ENCODE measurements around the gene FCHSD2.
"Not testable (repeated sequence)": the region's sequence is repeated elsewhere in the genome, so short reads cannot be mapped to it uniquely, and the experiment has no call there.

The FCHSD2 gene

DNA sequence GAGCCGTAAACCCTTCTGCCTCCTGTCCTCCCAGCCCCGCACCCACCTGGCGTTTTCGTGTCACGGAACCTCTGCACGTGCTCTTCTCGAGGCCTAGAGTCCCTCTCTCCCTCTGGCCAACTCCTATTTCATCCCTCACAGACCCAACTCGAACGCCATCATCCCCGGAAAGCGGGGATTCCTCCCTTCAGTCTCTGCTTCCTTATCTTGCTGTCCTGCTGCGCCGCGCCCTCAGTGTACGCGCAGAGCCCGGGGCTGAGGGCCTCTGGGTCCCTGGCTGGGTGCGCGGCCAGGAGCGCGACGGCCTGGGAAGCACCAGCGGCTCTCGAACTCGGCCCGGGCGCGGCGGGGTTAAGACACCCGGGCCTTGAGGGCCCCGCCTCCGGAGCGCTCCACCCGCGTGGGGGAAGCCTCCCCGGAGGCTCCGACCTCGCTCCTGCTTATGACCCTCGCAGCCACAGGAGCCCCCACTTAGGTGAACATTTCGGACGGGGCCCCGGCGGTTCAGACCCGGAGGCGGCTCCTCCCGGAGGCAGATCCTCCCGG is 328.3 kb downstream of the FCHSD2 start:
- peak; percentile 92 for DNase-seq

DNA sequence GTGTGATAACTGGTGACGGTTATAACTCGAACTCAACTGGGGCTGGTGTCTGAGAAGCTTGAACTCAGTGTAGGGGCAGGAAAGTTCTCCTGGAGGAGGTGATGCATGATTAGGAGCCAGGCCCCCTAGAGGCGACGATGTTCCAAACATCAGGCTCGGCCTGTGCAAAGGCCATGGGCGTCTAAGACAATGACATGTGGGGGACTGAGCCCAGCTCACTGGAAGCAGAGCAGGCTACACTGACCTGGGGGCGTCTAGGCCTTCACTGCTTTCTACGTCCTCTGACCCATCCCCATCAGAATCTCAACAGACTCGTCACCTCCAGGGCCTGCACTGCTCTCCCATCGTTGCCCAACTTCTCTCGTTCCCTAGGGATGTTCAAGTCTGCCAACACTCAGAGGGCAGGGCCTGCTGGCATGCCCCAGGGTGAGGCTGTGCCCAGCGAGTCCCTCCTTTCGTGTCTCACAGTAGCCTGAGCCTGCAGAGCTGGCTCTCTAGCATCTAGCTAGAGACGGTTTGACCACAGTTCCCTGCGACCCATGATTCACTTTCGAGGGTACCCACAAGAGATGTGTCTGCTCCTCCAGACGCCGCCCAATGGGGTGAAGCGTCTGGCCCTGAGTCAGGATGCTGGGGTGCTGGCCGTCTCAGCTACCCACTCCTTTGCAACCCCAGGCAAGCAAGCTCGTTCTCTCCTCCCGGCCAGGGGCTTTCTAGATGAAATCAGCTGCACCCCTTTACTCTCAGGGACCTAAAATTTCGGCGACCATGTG is 329.0 kb downstream of the FCHSD2 start:
- DNase-seq: peak; percentile 81

DNA sequence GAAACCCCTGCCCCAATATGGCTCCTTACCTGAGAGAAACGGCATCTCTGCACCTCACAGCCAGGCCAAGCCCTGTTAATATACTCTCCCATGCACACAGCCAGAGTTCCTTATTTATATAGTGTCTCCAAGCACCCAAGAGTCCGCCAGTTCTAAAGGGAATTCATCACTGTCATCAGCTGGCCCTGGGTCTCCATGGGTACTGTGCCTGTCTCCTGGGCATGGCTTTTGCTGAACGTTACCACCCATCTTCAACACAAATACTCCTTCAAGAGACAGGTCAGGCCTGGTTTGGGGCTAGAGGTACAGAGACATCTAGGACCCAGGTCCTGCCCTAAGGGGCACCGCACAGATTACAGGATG is 329.5 kb downstream of the FCHSD2 start:
- no peak for DNase-seq

DNA sequence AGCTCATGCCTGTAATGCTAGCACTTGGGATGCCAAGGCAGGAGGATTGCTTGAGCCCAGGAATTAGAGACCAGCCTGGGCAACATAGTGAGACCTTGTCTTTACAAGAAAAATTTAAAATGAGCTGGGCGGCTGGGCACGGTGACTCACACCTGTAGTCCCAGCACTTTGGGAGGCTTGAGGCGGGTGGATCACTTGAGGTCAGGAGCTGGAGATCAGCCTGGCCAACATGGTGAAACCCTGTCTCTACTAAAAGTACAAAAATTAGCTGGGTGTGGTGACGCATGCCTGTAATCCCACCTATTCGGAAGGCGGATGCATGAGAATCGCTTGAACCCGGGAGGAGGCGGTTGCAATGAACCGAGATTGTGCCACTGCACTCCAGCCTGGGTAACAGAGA is 330.4 kb downstream of the FCHSD2 start:
- not testable (repeated sequence) for DNase-seq

DNA sequence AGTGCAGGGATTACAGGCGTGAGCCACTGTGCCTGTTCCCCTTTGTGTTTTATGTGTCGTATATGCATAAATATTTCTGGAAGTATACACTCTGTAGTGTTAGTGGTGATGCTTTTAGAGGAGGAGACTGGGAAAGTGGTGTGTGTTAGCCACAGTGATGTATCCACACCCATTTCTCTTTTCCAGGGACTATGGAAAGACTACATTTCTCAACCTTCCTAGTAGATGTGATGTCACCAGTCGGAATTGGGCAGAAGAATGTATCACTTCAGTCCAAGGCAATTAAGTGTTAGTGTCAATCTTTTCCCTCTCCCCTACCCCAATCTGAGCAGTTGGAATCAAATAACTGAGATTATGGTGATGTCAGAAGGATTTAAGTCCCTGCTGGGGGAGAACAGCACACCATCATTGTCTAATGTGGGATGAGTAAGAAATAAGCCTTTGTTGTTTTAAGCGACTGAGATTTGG is 333.8 kb downstream of the FCHSD2 start:
- DNase-seq: no peak

DNA sequence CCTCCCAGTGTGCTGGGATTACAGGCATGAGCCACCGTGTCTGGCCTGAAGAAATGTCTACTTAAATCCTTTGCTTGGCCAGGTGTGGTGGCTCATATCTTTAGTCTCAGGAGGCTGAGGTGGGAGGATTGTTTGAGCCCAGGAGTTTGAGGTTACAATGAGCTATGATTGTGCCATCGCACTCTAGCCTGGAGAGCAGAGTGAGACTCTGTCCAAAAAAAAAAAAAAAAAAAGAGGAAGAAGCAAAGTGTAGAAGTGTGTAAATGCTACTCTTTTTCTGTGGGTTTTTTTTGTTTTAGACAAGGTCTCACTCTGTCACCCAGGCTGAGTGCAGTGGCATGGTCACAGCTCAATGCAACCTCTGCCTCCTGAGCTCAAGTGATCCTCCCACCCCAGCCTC is 334.3 kb downstream of the FCHSD2 start:
- DNase-seq: no peak

DNA sequence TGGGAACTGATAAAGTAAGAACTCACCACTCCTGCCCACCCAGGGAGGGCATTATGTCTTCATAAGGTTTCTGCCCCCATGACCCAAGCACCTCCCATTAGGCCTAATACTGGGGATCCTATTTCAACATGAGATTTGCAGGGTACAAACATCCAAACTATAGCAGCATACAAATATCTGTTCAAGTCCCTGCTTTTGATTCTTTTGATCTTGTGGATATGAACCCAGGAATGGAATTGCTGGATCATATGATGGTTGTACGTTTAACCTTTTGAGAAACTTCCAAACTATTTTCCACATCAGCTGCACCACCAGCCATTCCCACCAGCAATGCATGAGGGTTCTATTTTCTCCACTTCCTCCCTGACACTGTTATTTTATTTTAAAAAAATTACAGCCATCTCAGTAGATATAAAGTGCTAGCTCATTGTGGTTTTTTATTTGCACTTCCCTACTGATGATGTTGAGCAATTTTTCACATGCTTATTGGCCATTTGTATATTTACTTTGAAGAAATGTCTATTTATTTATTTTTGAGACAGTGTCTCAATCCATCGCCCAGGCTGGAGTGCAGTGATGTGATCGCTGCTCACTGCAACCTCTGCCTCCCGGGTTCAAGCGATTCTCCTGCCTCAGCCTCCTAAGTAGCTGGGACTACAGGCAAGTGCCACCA is 335.0 kb downstream of the FCHSD2 start:
- DNase-seq: no peak

DNA sequence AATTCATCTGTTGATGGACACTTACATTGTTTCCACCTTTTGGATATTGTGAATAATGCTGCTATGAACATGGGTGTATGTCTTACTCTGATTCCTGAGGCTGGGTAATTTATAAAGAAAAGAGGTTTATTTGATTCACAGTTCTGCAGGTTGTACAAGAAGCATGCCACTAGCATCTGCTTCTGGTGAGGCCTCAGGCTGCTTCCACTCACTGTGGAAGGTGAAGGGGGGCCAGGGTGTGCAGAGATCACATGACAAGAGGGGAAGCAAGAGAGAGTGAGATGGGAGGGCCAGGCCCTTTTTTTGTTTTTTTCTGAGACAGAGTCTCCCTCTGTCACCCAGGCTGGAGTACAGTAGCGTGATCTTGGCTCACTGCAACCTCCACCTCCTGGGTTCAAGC is 335.7 kb downstream of the FCHSD2 start:
- not testable (repeated sequence) for DNase-seq

DNA sequence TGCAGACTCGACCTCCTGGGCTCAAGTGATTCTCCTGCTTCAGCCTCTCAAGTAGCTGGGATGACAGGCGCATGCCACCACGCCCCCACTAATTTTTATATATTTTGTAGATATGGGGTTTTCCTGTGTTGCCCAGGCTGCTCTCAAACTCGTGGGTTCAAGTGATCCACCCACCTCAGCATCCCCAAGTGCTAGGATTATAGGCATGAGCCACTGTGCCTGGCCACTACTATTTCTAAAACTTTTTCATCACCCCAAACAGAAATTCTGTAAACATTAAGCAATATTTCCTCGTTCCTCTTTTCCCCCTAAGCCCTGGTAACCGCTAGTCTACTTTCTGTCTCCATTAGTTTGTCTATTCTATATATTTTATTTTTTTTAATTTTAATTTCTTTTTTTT is 336.9 kb downstream of the FCHSD2 start:
- no peak for DNase-seq

DNA sequence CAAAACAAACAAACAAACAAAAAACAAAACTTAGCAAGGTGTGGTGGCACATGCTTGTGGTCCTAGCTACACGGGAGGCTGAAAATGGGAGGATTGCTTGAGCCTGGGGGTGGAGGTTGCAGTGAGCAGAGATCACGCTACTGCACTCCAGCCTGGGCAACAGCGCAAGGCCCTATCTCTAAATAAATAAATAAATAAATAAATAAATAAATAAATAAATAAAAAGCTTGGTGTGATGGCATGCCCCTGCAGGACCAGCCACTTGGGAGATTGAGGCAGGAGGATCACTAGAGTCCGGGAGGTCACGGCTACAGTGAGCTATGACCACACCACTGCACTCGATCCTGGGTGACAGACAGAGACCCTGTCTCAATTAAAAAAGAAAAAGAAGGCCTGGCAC is 339.3 kb downstream of the FCHSD2 start:
- no peak for DNase-seq

DNA sequence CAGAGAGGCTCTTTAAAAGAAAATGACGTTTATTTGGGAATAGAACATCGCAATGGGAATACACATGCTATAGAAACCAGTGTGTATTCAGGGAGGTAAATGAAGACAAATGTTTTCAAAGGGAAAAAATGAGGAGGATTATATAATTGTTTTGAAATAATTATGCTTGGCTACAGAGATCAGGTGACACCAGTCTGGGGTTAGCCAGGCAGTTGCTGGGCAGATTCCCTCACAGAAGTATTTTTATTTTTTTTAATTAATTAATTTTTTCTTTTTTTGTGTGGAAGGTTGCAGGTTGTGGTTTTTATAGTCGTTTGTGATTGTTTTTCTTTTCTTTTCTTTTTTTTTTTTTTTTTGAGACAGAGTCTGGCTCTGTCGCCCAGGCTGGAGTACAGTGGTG is 342.7 kb downstream of the FCHSD2 start:
- no peak for DNase-seq

DNA sequence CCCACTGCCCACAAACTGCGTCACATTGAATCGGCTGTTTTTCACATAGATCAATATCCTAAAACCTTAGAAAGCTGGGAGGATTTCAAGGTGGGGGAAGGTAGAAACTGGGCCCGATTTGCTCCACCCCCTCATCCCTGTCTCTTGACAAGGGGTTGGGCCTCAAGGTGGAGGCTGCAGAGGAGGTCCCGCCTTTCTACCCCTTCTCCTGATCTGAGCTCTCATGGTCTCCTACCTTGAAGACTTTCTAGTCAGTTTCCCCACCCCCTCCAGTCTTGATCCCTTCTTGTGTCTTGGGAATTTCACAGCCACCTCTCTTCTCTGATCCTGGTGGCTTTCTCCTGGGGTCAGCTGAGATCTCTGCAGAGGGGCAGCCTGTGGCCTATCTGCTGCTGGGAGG is 343.8 kb downstream of the FCHSD2 start:
- no peak for DNase-seq

DNA sequence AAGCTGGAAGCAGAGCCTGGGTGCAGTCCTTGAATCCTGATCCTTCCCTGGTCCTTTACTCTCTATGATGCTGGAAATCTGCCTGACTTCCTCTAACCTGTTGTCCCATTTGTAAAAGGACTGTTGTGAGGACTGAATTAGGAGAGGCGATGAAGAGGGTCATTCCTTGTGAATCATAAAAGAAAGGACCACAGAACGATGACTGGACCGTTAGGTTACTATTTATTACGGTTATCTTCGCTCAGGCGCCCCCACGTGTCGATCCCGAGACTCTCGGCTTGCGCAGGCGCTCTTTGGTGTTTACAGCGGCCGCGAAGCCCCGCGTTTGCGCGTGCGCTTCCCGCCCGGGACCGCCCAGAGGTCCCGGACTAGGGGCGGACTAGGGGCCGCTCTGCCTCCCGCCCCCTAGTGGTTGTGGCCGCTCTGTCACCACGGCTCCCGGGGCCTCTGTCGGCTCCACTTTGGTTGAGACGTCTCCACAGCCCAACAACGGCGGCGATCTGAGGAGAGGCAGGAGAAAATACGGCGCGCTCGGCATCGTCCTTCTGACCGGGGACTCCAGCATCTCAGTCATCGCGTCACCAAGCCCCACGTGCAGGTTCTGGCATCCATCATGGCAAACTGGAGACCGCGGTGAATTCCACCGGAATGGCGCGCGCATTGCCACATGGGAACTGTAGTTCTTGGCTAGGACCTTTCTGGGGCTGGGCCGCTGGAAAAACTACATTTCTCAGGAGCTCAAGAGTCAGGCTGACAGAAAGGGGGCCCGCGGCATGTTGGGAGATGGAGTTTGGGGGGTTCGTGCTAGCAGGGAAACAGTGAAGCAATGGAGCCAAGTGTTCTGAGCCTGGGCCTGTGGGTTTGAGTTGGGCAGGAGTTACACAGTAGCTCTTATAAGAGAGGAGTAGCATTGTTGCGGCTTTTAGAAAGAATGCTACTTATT is 348.4 kb downstream of the FCHSD2 start, which contains the start of gene STARD10:
Gene STARD10 (minus strand): TSS at position 623 of the 943 bp plus-strand sequence. CDS start 12,866 bp downstream, outside the sequence.
- peak; percentile 94 for DNase-seq

DNA sequence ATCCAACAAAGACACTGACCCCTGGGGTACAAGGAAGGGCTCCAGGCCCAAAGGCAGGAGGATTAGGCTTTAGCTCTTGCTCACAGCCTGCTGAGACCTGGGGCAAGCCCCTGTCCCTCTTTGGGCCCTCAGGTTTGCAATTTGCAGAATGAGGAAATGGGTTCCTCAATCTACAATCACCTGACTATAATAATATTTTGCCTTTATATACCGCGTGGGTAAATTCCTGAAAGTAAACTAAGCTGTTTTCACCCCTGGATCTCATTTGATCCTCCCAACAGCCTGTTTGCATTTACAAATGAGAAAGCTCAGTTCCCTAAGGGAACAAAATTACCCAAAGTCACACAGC is 349.1 kb downstream of the FCHSD2 start:
- no peak for DNase-seq

DNA sequence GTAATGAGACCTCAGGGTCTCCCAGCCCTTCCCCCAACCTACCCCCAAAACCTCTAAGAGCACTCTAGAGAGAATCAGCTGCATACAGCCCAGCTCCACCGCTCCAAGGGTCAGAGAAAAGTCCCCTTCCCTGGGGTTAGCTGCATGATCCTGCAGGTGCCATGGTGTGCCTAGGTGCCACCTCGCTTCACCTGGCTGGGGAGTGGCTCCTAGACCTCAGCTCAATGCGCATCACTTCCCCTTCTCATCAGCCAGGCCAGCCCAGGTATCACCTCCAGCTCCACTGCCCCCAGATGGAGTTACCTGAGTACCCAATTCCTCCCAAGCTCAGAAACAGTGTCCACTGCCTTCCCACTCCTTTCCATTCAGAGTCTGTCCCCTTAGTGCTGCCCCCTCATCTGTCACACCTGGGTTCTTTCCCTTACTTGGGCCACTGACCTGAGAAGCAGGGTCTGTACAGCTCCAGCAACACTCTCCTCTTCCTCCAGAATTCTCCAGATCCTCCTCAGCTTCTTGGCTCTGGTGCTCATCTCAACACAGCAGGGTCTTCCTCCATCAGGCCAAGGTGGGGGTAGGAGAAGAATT is 349.6 kb downstream of the FCHSD2 start:
- no peak for DNase-seq

DNA sequence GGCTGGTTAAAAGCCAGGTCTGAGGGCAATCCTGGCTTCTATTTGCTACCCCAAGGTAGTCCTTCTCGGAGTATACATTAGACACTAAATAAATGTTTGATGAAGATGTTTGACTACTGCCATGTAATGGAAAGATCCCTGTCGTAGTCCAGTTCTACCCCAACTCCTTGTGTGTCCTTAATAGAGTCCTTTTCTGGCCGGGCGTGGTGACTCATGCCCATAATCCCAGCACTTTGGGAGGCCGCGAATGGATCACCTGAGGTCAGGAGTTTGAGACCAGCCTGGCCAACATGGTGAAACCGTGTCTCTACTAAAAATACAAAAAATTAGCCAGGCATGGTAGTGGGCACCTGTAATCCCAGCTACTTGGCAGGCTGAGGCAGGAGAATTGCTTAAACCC is 350.9 kb downstream of the FCHSD2 start:
- DNase-seq: not testable (repeated sequence)

DNA sequence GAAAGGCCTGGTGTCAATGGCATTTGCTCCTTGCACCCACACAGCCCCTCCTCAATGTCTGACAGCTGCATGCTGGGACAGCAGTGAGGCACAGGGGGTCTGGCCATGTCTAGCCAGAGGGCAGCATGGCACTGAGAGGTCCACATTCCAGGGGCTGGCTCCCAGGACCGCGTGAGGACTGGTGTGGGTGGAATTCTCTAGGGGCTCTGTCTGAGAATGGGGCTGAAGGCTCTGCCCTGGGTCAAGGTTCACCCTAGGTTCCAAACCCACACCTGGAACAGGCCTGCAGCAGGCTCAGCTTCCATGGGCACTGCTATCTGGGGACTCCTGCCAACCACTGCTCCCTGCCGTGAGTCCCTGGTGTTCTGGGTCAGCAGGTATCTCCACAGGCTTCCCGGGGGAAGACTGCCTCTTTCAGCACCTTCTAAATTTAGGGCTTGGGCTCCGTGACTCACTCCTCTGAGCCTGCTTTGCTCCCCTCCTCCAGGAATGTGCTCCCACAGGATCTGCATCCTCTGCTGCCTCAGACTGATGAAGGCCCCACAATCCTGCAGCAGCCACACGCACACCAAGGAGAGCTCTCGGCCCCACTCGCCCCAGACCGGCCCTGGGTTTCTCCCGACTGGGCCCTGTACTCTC is 352.5 kb downstream of the FCHSD2 start:
- DNase-seq: no peak

DNA sequence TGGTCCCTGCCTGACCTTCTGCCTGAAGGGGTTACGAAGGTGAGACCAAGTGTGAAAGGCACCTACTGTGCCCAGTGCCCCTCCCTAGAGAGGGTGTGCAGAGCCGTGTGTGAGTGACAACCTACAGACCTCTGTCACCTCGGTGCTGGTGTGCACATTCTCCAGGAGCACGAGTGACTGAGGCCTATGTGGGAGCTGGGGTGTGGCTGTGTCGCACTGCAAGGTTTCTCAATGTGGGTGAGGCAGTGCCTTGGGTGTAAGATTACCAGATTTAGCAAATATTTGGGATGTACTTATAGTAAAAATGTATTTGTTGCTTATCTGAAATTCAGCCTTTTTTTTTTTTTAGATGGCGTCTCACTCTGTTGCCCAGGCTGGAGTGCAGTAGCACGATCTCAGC is 353.9 kb downstream of the FCHSD2 start:
- DNase-seq: no peak

DNA sequence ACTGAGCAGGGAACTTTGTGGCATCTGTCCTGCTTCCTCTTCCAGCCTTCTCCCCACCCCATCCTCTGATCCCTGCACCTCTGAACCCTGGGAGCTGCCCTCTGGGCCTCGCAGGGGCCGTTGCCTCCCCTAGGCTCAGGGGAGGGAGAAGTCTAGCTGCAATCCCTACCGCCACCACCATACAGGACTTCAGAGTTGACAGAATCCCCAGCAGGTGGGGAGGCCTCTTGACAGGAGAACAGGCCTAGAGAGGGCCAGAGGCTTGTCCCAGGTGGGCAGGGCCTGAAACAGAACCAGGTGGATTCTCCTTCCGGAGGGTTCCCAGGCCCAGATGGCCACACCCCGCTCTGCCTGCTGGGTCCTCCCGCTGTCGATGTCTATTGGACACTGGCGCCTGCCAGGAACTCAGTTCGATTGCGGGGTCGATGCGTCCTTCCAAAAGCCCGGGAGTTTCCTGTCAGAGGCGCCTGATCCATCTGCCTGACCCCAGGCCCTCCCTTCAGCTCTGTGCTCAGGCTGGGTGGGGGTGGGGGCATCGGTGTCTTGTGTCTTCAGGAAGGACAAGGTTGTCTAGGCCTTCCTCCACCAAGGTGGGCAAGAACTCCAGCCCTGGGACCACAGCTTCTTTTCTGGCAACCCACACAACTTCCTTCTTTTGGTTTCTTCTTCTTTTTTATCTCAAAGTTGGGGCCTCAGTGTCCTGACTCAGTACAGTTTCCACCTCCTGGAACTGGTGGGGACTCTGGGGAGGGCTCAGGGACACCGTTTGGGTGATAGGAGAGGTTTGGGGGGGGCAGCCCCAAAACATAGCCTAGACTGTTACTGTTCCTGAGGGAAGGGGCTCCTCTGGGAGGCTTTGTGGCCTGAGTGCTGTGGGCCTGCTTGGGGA is 354.7 kb downstream of the FCHSD2 start:
- no peak for DNase-seq

All from NK-92 treated with Interleukin-12 subunit alpha and Interleukin-12 subunit beta, amount 100 ng/mL, for 24 hours (cell line).